Stimulated activated CD4-positive, alpha-beta T cell treated with anti-CD3 and anti-CD28 coated beads, Interleukin-1b, Interleukin-23, amount 100 ng/mL, for 24 hours (primary cell): Measurements from ENCODE around the gene AQP10.
"Not testable (repeated sequence)": the region's sequence is repeated elsewhere in the genome, so short reads cannot be mapped to it uniquely, and the experiment has no call there.

Experiments used
- DNase-seq, 4 experiments: peaks; one replicate each; pipeline ENCODE4 v3.0.0-alpha.2; 2020; ENCODE audit warnings: low read depth in 4 of 4, low spot score in 1 of 4

Gene AQP10

DNA sequence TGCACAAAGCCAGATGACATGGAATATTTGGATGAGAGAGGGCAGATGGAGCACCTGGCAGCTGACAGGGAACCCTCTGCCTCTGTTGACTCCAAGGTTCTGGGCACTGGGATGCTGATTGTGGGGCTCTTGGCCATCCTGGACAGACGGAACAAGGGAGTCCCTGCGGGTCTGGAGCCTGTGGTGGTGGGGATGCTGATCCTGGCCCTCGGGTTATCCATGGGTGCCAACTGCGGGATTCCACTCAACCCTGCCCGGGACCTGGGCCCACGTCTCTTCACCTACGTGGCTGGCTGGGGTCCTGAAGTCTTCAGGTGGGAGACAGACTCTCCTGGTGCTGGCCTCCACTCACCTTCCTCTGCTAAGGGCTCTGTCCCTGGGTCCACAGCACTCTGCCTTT, 2.6 kb downstream of the AQP10 start:
- DNase-seq = no peak

DNA sequence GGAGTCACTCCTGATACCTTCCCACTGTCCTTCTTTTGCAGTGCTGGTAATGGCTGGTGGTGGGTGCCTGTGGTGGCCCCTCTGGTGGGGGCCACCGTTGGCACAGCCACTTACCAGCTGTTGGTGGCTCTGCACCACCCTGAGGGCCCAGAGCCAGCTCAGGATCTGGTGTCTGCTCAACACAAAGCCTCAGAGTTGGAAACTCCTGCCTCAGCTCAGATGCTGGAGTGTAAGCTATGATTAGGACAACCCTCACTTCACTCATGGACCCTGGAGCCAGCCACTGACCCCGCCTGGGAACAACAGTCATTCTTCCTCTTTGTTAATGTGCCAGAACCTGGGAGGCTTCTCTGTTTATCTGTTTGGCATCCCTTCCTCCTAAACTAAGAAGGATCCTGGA, 3.3 kb downstream of the AQP10 start:
- no peak for DNase-seq

DNA sequence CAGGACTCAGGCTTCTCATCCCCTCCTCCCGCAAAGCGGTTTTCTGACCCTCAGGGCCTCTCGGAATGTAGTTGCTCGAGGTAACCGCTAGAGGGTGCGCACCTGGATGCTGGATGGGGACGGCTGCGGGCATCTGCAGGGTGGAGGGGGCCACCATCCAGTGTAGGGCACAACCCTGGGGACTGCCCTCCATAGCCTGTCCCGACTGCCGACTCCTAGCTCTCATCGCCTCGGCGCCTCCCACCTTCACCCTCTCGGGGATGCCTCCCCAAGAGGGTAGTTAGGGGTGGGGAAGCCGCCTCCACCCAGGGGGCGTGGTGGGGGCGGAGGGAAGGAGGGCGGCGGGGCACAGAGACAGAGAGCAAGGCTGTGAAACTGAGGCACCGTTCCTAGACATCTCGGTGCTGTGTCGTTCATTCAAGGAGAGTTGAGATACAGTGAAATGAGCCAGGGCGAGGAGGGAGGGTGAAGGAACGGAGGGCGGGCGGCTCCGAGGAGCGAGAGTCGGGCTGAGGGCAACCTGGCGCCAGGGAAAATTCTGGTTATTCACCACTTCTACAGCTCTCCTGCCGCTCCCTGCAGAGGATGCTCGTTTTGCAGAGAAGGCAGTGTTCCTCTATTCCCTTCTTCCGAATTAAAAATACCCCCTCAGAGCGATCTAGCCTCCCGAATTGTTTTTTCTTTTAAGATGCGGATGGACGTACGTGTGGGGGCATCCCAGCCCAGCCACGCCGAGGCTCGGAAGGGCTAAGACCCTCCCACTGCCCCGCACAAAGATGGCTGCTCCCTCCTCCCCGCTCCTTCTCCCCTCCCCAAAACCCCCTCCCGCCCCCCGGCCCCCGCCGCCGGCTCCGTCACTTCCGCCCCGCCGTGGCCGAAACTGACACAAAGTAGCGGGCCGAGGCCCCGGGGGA, 4.0 kb downstream of the AQP10 start, which contains the start of gene ATP8B2:
TSS of gene ATP8B2 (plus strand) at position 857 of the 914 bp plus-strand sequence. CDS start 2,617 bp downstream, outside the sequence.
- peak in 3 of 4 experiments; percentile 64 to 77 (median 67) for DNase-seq

DNA sequence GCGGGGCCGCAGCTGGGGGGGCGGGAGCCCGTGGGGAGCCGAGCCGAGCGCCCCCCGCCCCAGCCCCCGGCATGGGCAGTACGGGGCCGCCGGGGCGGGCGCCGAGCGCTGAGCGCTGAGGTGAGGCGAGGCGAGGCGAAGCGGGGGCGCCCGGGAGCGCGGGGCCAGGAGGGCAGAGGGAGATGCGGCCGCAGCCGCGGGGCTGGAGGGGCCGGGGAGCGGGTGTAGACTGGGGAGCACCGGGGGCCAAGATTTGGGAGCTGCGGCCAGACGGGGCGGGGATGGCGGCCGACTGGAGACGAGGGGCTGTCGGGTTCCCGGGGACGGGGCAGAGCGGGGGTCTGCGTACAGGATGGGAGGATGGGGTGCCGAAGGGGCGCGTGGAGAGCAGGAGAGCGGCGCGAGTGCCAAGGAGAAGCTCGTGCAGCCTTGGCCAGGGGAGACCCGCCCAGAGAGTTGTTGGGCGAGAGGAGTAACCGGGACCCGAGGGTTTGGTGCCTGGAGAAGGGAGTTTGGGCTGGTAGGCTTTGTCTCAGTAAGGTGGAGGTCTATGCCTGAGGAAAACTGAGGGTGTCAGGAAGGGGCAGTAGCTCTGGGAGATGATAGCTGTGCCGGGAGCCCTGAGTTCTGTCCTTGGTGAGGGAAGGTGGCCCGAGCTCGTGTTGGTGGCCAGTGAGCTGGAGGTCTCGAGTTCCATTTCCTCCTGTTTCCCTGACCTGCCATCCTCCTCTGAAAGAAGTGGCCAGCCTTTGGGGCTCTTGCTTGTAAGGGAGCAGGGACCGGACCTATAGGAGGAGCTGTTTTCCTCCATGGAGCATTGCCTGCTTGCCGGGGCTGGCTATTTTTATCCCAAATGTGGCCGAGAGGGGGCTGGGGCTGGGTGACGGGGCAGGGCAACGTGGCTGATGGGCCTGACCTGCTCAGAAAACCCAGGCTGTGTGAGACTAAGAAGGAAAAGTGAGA, 5.0 kb downstream of the AQP10 start:
- DNase-seq = peak in 1 of 4 experiments; percentile 47

DNA sequence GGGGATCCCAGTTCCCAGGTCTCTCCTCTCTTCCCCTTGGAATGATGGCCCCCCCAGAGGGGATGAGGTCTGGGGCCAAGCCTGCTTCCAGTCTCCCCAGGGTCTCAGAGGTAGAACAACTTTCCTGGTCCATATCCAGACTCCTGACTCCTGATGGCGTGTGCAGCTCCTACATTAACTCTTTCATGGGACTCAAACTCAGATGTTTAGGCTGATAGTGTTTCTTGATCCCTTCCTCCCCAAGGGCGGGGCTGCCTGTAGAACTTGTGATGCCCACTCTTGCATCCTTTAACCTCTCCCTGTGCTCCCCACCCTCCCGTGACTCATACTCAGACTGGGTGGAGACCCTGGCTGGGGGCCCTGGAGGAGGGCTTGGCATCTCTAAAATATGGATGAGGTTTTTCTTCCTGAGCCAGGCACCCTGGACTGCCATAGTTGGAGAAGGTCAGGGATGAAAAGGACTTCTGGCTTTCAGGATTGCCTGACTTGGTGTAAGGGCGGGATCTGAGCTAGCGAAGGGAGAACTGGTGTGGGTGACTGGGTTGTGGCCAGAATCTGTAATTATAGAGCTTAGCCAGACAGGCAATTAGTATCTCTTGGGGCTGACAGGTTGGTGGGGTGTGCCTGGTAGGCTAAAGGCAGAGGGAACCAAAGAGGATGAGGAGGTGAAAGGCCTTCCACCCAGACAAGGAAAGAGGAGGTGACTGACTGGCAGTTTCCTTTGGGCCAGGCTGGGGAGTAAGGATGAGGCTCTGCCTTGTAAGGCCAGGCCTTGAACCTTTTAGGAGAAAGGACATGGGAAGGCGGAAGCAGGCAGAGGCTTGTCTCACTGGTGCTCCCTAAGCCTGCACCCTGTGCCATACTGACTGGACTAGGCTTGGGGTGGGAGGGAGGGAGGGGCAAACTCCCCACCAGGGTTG, 5.9 kb downstream of the AQP10 start:
- no peak for DNase-seq

DNA sequence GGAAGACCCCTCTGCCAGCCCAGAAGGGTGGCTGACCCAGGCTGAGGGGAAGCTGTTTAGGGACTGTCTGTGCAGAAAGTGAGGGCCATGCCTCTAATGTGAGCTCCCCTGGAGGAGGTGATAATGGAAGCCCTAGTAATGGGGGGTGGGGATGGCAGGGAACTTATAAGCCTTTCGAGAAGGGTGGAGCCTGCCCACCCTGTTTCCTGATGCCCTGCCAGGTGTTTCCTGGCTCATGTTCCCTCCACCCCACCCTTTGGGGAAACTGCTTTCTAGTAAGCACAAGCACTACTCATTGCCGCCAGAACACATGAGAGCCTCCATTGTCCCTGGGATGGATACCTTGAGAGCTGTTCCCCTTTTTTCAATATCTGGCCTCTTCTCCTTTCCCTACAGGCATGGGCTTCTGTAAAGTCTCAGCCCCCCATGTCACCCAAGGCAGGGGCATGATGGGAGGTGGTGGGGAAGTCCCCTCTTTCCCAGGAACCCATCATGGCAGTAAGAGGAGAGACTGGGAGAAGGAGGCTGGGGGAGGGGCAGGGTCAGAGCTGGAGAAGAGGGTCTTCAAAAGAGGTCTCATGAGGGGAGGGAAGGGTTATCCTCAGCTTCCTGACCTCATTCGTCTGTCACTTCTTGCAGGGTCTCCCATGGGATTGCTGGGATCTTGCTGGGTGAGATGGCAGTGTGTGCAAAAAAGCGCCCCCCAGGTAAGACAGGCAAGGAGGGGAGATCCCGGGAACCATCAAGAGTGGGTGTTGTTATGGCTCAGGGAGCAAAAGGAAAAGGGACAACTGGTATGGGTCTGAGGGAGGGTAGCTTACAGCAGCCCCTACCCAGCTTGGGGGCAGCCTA, 6.8 kb downstream of the AQP10 start:
- DNase-seq = no peak

DNA sequence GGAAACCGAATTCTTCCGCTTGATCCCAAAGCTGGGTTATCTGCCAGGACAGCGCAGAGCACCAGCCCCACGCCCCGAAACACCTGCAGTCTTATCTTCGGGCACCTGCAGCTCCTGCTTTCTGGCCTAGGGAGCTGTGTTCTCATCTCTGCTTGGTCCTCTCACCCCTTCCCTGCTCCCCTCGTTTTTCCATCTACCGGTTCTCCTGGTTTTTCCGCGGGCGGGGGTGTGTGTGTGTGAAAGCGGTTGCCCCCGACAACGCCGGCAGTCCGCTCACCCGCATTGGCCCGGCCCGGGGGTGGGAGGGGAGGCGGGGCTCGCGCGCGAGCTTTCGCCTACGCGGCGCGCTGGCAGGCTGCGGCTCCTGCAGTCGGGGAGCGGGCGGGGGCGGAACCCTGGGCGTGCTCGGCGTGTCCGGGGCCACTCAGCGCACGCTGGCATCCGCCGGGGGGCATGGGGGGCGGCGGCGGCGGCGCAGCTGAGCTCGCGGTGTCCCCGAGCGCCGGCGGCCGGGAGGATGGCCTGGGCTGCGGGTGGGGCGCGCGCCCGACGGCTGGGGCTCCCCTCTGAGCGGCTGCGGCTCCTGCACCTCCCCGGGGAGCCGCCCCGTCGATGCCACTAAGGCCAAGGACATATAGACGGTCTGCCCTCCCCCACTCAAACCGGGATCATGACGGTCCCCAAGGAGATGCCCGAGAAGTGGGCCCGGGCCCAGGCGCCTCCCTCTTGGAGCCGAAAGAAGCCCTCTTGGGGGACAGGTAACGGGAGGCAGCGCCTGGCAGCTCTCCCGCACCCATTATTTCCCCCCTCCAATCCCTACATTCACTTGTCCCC, 7.6 kb downstream of the AQP10 start:
- peak; percentile 66 to 89 (median 73) for DNase-seq

DNA sequence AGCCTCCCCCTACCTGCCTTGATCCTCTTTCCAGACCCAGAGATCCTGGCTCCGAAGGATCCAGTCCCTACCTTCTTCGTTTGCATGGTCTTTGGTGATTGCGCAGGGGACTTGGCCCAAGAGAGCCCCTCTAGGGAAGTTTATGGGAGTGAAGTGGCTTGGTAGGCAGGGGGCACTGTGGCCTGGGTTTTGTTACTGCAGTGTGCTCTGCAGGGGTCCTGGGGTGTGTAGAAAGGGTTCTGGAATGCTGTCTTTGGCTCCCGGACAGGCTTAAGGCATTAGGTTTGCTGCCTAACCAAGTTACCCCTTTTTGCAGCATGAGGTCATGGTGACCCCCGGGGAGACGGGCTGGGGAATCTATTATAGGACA, 8.2 kb downstream of the AQP10 start:
- DNase-seq = no peak

DNA sequence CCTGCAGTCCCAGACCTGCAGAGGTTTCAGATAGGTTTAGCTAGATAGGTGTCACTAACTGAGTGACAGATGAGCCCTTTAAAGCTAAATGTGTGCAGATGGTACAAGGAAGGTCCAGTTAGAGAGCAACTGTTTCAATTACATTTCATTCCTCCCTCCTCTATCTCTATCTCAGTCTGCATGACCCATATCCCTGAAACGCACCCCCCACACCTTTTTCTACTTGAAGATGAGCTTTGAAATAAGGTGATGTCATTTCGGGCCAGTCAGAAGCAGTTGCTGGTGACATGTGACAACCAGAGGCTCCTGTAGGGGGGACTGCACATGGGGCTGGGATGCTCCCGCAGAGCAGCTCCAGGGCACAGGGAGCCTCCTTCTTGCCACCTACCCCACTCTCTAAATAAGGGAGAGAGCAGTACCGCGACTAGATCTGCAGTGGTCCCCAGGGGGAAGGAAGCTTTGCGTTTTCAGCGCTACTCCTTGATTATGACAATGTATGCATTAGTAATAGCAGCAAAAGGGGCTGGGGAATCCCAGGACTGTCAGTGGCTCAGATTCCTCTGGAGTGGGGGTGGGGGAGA, 8.7 kb downstream of the AQP10 start:
- DNase-seq = no peak

DNA sequence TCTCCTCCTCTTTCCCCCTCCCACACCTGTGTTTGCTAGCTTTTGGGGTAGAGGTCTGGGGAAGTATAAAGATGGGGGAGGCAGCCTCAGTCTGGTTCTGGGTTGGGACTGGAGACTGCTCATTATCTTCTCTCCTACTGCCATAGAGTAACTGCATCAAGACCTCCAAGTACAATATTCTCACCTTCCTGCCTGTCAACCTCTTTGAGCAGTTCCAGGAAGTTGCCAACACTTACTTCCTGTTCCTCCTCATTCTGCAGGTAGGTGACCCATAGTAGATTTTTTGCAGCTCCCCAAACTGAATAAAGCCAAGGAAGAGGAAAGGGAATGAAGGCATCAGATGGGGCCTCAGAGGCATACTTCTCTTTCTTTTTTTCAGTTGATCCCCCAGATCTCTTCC, 9.8 kb downstream of the AQP10 start:
- DNase-seq = no peak

DNA sequence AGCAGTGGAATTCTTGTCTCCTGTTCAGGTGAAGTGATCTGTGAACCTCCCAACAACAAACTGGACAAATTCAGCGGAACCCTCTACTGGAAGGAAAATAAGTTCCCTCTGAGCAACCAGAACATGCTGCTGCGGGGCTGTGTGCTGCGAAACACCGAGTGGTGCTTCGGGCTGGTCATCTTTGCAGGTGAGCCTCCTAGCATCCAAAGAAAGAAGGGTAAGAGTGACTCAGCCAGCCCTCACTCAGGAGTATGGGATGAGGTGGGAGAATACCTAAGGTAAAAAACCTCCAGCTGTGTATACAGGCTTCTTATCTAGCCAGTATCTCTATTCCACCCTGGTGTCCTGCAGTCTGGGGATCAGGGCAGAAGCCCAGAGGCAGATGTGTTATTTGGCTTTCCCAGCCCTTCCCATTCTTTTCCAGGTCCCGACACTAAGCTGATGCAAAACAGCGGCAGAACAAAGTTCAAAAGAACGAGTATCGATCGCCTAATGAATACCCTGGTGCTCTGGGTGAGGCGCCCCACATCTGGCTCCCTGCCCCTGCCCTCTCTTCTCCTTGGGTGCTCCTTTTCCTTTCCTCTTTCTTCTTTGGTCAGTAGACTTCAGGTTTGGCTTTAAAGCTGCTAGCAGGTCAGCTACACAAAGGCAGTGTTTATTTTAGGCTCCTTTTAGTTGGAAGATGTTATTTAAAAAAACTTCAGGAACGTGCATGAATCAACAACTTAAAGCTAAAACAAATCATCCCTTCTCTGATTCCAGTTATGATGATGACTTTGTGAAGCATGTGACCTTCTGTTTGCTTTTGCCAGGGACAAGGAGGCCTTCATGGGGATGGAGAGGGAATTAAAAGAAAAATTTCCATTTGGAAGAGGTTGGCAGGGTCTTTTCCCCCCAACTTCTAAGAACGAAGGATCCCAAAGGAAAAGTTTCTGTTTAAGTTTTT, 13.5 kb downstream of the AQP10 start:
- no peak for DNase-seq

DNA sequence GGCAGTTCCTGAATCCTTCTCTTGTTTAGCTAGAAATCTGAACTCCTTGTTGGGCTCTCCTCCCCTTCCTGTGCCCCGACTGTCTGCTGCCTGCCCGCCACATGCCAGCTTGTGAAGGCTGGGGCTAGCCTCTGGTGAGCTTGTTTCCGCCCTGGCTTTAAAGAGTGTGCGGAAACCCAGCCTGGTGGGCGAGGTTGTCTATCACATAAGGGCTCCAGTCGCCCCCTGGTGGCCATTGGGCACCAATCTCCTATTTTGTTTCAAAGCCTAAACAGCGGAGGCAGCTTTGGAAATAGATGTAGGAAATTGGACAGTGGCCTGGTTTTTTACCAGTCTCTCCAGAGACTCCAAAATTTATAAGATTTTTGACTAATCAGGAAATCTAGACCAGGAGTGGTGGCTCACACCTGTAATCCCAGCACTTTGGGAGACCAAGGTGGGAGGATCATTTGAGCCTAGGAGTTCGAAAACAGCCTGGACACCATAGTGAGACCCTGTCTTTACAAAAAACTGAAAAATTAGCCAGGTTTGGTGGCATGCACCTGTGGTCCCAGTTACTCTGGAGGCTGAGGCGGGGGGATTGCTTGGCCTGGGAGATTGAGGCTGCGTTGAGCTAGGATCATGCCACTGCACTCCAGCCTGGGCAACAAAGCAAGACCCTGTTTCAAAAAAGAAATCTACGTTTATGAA, 14.3 kb downstream of the AQP10 start:
- DNase-seq = peak; percentile 80 to 91 (median 88)

DNA sequence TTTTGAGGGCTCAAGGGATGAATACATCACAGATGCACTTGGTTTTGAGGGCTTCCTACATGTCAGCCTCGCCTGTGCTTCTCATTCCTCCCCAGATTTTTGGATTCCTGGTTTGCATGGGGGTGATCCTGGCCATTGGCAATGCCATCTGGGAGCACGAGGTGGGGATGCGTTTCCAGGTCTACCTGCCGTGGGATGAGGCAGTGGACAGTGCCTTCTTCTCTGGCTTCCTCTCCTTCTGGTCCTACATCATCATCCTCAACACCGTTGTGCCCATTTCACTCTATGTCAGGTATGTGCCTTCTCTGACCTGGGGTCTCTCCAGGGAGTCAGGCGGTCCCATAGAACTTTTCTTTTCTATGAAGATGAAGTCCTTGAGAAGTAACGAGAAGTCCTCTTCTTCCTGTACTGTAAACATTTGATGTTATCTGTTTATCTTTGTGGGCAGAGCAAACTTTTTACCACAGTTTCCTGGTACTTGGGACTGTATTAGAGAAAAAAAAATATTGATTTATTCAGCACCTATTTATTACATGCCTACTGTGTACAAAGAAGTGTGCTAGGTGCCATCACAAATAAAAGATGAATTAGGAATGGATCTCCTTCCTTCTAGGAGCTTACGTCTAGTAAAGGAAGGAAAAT, 16.5 kb downstream of the AQP10 start:
- DNase-seq = no peak

DNA sequence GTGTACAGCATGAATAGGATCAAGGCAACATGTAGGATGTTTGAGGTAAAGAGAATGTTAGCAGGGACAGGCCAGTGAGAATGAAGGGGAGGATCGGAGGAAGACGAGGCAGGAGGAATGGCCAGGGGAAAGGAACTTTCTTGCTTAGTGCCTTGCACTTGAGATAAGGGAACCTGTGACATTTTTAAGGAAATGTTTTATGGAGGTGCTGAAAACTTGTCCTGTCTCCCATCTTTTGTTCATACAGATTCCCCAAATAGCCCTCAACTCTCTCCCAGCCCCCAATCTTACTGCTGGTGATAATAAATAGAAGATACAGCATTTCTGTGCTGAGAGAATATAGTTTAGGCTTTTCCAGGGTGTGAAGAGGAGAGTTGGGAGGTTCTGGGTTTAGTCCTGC, 18.0 kb downstream of the AQP10 start:
- no peak for DNase-seq

DNA sequence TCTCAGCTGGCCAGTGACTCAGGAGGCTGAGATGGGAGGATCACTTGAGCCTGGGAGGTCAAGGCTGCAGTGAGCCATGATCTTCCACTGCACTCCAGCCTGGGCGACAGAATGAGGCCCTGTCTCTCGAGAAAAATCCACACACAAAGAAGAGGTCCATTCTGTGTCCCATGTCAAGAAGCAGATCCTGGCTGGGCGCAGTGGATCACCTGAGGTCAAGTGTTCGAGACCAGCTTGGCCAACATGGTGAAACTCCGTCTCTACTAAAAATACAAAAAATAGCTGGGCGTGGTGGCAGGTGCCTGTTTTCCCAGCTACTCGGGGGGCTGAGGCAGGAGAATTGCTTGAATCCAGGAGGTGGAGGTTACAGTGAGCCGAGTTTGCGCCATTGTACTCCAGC, 20.5 kb downstream of the AQP10 start:
- DNase-seq = not testable (repeated sequence)

DNA sequence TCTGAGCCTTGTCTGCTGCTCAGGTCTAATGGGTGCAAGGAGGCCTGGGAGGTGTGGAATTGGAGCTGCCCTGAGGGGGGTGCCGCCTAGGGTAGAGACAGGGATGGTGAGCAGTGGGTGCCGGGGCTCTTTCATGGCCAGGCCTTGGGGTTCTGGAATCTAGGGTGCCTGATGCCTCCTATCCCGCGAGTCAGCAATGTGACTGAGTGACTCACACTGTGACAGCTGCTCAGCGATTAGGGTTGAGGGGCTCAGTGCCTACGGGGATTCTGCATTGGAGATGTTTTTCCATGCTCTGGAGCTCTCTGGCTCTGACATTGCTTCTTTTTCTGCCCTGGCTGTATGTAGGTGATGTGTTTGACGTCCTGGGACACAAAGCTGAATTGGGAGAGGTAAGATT, 21.2 kb downstream of the AQP10 start:
- no peak for DNase-seq
